Tibial nerve (tissue), 4 donors: ENCODE results near the gene EIF3B.

Source experiments
- EP300 ChIP-seq, 2 donors: sonication (generic); formaldehyde crosslinking; IDR thresholded peaks; one replicate each; pipeline ENCODE4 v1.6.1; 2017; ENCODE audit warnings: antibody characterized with exemption in 2 of 2, mild to moderate bottlenecking in 1 of 2
- POLR2A ChIP-seq, 2 donors: fragments of 450-650 bp; IDR thresholded peaks; one replicate each; pipeline ENCODE4 v1.6.1; 2017; ENCODE audit warnings: antibody characterized with exemption in 2 of 2, mild to moderate bottlenecking in 2 of 2, moderate library complexity in 2 of 2
- TF ChIP-seq, protein P1 (sequence below), 5 experiments: fragments of 200-600 bp in 3 of 5; fragments of 450-650 bp in 2 of 5; sonication (generic) in 3 of 5; IDR thresholded peaks; one replicate each; pipeline ENCODE4 v1.5.1; 2016 to 2019; ENCODE audit warnings: antibody characterized with exemption in 5 of 5, mild to moderate bottlenecking in 3 of 5, moderate library complexity in 2 of 5

DNA sequence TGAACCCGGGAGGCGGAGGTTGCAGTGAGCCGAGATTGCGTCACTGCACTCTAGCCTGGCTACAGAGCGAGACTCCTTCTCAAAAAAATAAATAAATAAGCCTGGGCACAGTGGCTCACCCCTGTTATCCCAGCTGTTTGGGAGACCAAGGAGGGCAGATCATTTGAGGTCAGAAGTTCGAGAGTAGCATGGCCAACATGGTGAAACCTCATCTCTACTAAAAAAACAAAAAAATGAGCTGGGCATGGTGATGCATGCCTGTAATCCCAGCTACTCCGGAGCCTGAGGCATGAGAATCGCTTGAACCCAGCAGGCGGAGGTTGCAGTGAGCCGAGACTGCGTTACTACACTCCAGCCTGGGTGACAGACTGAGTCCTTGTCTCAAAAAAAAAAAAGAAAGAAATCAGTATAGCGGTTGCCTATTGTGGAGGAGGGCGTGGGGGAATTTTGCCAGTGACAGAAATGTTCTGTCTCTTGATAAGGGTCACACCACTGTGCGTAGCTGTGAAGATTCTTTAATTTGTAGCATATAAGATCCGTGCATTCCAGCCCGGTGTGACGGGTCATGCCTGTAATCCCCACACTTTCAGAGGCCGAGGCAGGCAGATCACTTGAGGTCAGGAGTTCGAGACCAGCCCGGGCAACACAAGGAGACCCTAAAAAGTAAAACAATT, 17.9 kb upstream of the EIF3B start:
- TF ChIP-seq, protein P1, sequence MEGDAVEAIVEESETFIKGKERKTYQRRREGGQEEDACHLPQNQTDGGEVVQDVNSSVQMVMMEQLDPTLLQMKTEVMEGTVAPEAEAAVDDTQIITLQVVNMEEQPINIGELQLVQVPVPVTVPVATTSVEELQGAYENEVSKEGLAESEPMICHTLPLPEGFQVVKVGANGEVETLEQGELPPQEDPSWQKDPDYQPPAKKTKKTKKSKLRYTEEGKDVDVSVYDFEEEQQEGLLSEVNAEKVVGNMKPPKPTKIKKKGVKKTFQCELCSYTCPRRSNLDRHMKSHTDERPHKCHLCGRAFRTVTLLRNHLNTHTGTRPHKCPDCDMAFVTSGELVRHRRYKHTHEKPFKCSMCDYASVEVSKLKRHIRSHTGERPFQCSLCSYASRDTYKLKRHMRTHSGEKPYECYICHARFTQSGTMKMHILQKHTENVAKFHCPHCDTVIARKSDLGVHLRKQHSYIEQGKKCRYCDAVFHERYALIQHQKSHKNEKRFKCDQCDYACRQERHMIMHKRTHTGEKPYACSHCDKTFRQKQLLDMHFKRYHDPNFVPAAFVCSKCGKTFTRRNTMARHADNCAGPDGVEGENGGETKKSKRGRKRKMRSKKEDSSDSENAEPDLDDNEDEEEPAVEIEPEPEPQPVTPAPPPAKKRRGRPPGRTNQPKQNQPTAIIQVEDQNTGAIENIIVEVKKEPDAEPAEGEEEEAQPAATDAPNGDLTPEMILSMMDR (IDR thresholded peaks at IDR 0.05) = no peak
- TF ChIP-seq EP300 (IDR thresholded peaks at IDR 0.05) = no peak
- TF ChIP-seq POLR2A (IDR thresholded peaks at IDR 0.05) = no peak
